ENCODE data around the gene KCNJ12.

GRCh38 chr17:21445091-21445650, 69.0 kb downstream of the KCNJ12 start:
- TF ChIP-seq CTCF (IDR thresholded peaks at IDR 0.05) (no peak), POLR2A (IDR thresholded peaks at IDR 0.05) (no peak)
